HUES6 (cell line): ENCODE results near the gene RAB11FIP5.

Experiments
- H3K27ac ChIP-seq: 2 replicates; pipeline ENCODE4 v1.7.0; 2013; ENCODE audit warnings: low read depth, mild to moderate bottlenecking, low read length, inconsistent platforms
- H3K27me3 ChIP-seq: 2 replicates; pipeline ENCODE4 v1.6.1; 2013; ENCODE audit warnings: low read length; ENCODE audit not compliant: control insufficient read depth, insufficient read depth
- H3K36me3 ChIP-seq: 2 replicates; pipeline ENCODE4 v1.6.1; 2013; ENCODE audit warnings: low read length; ENCODE audit not compliant: control insufficient read depth, insufficient read depth
- H3K4me1 ChIP-seq: 2 replicates; pipeline ENCODE4 v1.6.1; 2013; ENCODE audit warnings: low read length; ENCODE audit not compliant: control insufficient read depth, insufficient read depth
- H3K4me3 ChIP-seq: 2 replicates; pipeline ENCODE4 v1.5.1; 2013; ENCODE audit warnings: low read depth, low read length
- H3K9ac ChIP-seq: one replicate; pipeline ENCODE4 v1.6.1; 2013; ENCODE audit warnings: mild to moderate bottlenecking, low read length
- H3K9me3 ChIP-seq: 2 replicates; pipeline ENCODE4 v1.6.1; 2013; ENCODE audit warnings: low read depth, low read length; ENCODE audit not compliant: control insufficient read depth, insufficient read depth

The RAB11FIP5 gene

DNA sequence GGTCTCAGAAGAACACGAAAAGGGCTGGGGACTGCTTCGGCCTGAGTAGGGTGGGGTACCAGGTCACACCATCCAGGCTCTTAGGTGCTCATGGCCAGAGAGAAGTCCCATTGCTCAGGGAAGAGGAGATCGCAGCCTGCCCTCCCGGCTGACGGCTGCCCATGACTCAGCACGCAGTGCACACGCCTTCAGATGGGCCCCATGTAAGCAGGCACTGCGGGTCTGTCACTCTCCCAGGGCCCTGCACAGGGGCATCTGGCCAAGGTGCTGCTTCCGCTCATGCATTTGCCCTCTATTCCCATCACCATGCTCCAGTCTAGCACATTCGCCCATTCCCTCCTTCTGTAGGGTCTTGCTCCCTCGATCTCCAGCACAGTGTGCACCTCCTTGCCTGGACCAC lies 76.0 kb downstream of the RAB11FIP5 start:
- no peak overlapping the region for H3K9ac ChIP-seq
- H3K36me3 ChIP-seq: peaks cover 7% of the 10 kb centered on the region
- 0 out of 2 replicates have a peak overlapping the region, but pooled peaks have one; percentile 3 for H3K27ac ChIP-seq
- H3K27me3 ChIP-seq: no peaks in the 10 kb centered on the region
- H3K9me3 ChIP-seq: no peaks in the 10 kb centered on the region
- peaks cover 13% of the 10 kb centered on the region for H3K4me1 ChIP-seq
- H3K4me3 ChIP-seq: no peak overlapping the region

DNA sequence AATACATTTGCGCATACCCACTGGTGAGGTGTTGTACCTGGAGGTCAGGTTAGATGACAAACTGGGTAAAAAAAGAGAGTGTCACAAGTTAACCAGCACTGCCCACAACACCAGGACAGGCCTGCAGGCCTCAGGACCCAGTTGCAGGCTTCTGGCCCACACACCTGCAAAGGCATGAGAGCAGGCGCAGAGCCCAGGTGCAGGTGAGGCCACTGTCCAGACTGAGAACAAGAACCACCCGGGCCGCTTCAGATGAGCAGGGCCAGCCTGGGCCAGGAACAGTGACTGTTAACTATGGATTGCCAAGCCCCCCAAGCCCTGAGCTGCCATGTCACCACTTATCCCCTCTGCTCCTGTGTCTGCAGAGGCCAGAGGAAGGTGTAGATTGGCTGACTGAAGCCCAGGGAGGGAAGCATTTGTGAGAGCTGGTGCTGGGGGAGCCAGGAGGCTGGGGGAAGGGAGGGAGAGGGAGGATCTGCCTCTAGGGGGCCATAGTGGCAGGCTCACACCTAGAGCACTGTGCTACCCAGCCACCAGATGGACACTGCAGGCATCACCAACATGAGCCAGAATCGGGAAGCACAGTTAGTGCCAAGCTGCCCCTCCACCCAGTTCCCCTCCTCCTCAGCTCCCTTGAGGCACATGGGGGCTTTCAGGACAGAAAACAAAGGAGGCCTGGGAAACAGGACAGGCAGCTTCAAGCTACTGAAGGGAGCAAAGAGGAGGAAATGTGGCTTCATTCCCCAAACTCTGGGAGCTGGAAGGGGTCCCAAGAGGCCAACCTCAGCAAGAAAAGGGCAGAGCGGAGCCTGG lies 76.6 kb downstream of the RAB11FIP5 start:
- Histone ChIP-seq H3K27ac (0 out of 2 replicates have a peak overlapping the region, but pooled peaks have one; percentile 3), H3K27me3 (no peaks in the 10 kb centered on the region), H3K9me3 (no peaks in the 10 kb centered on the region), H3K4me1 (peaks cover 13% of the 10 kb centered on the region), H3K4me3 (no peak overlapping the region), H3K9ac (no peak overlapping the region), H3K36me3 (peaks cover 7% of the 10 kb centered on the region)

DNA sequence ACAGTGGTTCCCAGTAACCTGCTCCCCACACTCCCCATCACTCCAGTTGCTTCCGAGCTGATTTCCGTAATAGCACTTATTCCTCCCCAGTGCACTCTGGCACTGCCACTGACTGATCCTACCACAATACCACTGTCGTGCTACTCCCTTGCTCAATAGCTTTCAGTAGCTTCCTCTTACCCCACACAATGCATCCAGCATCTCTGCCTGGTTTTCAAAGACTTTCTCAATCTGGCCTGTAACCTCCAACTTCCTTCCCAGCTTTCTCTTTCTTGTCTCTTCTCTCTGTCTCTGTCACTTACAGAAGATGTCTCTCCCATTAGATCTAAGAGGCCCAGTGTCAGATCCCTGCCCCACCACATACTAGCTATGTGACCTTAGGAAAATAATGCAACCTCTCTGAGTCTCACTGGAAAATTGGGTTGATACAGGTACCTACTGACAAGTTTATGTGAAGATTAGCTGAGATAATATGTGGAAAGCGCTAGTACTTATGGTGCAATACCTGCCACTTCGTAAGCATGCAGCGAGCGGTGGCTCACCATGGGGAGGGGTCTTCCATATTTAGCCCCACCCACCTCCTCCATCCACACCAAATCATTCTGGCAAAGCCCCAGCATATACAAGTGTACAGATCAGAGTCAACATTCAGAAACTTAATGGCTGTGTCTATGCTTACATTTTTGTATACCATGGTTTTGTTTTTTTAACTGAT lies 77.9 kb downstream of the RAB11FIP5 start:
- peaks cover 5% of the 10 kb centered on the region for H3K36me3 ChIP-seq
- peaks cover 13% of the 10 kb centered on the region for H3K4me1 ChIP-seq
- H3K9me3 ChIP-seq: no peaks in the 10 kb centered on the region
- H3K4me3 ChIP-seq: no peak overlapping the region
- no peak overlapping the region for H3K9ac ChIP-seq
- no peak overlapping the region for H3K27ac ChIP-seq
- H3K27me3 ChIP-seq: no peaks in the 10 kb centered on the region

DNA sequence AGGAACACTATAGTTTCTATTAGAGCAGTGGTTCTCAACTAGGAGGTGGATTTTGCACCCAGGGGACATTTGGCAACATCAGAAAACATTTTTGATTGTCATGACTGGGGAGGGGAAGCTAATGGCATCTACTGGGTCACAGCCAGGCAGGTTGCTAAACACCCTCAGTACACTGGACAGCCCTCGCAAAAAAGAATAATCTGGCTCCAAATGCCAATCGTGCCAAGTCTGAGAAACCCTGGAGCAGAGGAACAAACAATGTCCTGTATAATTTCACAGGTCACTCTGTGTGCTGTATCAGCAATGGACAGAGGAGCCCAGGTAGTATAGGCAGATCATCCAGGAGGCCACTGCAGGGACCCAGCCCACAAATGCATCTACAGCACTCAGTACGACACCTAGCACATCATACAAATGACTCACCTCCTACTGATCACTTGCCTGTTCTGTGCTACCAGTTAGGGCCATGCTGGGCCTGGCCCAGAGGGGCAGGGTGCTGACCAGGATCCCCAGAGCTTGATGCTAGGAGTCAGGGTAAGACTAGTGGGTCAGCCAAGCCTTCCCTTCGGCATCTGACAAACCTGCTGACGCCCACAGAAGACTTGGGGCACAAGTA lies 78.9 kb downstream of the RAB11FIP5 start:
- Histone ChIP-seq H3K4me1 (peaks cover 13% of the 10 kb centered on the region), H3K27ac (no peak overlapping the region), H3K4me3 (no peak overlapping the region), H3K9ac (no peak overlapping the region), H3K9me3 (no peaks in the 10 kb centered on the region), H3K36me3 (peaks cover 5% of the 10 kb centered on the region), H3K27me3 (no peaks in the 10 kb centered on the region)

DNA sequence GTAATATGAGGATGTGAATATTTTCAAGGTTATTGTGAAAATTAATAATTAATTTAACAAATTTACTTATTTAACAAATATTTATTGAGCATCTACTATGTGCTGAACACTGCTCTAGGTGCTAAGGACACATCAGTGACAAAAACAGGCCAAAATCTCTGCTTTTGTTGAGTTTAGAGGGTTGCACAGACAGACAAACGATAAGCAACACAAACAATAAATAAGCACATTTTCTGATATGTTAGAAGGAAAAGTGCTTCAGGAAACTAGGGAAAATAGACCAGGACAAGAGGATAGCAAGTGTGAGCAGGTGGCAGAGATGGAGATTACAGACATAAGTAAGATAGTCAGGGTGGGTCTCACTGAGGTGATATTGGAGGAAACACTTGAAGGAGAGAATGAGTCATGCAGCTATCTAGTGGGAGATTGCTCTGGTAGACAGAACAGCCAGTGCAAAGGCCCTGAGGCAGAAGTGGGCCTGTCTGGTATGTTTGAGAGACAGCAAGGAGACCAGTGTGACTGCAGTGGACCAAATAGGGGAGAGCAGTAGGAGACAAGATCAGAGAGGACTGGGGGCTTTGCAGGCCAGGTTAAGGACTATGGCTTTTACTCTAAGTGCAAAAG lies 79.5 kb downstream of the RAB11FIP5 start:
- Histone ChIP-seq H3K4me3 (no peak overlapping the region), H3K27me3 (no peaks in the 10 kb centered on the region), H3K27ac (no peak overlapping the region), H3K4me1 (peaks cover 13% of the 10 kb centered on the region), H3K9ac (no peak overlapping the region), H3K9me3 (no peaks in the 10 kb centered on the region), H3K36me3 (peaks cover 5% of the 10 kb centered on the region)

DNA sequence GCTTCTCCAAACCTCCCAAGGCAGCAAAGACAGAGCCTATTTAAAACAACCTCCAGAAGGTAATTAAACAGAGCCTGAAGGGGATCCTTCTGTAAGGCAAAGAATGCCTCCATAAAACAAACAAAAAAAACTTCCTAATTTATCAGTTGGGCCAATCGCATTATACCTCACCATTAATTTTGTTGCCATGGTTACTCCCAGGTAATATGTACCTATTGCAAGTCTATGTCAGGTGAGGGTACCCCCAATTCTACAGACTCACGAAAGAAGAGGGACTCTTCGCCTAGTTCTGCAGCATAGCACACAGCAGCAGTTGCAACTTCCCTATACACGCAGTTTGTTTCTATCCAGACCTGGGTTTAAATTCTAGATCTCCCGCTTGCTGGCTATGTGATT lies 80.0 kb downstream of the RAB11FIP5 start:
- H3K9me3 ChIP-seq: no peaks in the 10 kb centered on the region
- 0 out of 2 replicates have a peak, but pooled peaks cover 4% of the 10 kb centered on the region for H3K36me3 ChIP-seq
- H3K4me1 ChIP-seq: peaks cover 13% of the 10 kb centered on the region
- no peak overlapping the region for H3K27ac ChIP-seq
- no peak overlapping the region for H3K9ac ChIP-seq
- H3K27me3 ChIP-seq: no peaks in the 10 kb centered on the region
- no peak overlapping the region for H3K4me3 ChIP-seq

DNA sequence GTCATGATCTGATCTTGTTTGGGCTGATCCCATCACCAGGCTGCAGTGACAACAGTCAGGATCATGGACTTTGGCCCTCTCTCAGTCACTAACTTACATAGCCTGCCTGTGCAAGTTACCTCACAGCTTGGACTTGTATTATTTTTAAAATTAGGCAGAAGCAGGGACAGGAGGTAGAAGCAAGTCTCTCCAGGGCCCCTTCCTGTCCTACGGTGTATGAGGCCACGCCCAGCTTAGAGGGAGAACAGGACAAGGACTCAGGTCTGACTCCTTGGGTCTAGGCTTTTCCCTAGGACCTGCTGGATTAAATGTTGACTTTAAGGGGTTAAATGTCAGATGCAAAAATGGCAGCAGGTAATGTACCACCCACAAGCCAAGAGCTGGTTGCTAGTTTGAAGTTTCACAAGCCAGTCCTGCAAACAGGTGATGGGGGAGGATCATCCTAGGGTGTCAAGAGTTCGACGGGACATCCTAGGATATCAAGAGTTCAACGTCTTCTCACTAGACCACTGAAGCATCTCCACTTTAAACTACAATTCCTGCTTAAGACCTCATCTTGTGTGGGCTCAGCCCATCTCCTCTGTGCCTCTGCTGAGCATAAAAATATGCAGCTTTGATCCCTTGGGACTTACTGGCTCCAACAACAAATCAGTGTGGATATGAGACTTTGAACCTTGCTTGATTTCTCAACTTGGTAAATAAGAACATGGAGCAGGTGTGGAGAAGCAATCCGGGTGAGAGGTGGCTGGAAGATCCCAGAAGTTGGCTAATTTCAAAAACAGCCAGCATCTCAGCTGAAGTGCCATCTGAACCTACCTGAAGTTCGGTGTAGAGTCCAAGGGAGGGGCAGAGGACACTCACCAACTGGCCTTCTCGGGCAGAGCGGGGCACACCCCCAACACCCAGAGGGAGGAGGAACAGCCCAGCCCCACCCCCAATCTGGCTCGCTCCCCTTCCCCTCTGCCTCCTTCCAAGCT lies 80.7 kb downstream of the RAB11FIP5 start:
- no peak overlapping the region for H3K27ac ChIP-seq
- peaks cover 13% of the 10 kb centered on the region for H3K4me1 ChIP-seq
- H3K36me3 ChIP-seq: 0 out of 2 replicates have a peak, but pooled peaks cover 5% of the 10 kb centered on the region

DNA sequence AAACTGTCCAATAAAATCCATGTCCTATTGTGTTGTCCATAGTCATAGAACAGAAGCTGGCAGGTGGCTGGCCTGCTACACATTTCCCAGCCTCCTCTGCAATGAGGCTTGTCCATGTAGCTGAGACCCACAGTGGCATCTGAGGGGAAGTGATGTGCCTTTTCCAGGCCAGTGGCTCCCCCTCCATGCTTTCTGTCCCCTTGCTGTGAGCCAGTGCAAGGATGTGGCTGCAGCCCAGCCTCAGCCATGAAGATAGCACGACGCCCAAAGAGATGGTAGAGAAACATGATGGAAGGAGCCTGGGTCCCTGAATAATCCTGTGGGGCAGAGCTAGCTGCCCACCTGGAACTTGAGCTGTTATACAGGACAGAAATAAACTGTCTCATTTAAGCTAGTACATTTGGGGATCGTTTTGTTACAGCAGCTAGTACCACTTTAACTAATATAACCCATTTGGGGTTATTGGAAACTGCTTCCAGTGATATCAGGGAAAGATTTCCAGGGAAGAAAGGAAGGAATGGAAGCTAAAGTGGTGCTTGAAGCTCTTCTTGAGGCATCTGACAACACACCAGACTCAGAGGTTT lies 81.6 kb downstream of the RAB11FIP5 start:
- Histone ChIP-seq H3K27ac (no peak overlapping the region), H3K4me1 (peaks cover 6% of the 10 kb centered on the region), H3K27me3 (no peaks in the 10 kb centered on the region), H3K9me3 (no peaks in the 10 kb centered on the region), H3K9ac (no peak overlapping the region), H3K4me3 (no peak overlapping the region), H3K36me3 (0 out of 2 replicates have a peak, but pooled peaks cover 5% of the 10 kb centered on the region)

More for the DNA sequence above, 80.7 kb downstream of the RAB11FIP5 start:
- Histone ChIP-seq H3K9ac (no peak overlapping the region), H3K27me3 (no peaks in the 10 kb centered on the region), H3K4me3 (no peak overlapping the region), H3K9me3 (no peaks in the 10 kb centered on the region)

DNA sequence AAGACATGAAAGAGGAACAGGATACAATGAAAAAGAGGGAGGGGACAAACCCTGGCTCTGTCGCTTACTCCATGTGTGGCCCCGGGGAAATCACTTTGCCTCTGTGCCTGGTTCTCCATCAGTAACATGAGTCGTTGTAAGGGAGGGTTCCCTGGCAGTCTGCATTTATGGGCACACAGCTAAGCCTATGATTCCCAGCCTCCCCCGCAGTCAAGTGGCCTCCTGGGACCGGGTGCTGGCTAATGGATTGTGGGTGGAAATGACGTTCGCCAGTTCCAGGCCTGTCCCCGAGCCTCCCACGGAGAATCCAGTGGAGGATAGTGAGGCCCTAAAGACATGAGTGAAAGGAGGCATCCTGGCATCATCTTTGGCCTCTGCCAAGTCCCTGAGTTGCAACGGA lies 83.9 kb downstream of the RAB11FIP5 start:
- Histone ChIP-seq H3K4me1 (no peaks in the 10 kb centered on the region), H3K9me3 (no peaks in the 10 kb centered on the region), H3K27ac (no peak overlapping the region), H3K4me3 (no peak overlapping the region), H3K36me3 (0 out of 2 replicates have a peak, but pooled peaks cover 5% of the 10 kb centered on the region), H3K9ac (no peak overlapping the region), H3K27me3 (no peaks in the 10 kb centered on the region)

DNA sequence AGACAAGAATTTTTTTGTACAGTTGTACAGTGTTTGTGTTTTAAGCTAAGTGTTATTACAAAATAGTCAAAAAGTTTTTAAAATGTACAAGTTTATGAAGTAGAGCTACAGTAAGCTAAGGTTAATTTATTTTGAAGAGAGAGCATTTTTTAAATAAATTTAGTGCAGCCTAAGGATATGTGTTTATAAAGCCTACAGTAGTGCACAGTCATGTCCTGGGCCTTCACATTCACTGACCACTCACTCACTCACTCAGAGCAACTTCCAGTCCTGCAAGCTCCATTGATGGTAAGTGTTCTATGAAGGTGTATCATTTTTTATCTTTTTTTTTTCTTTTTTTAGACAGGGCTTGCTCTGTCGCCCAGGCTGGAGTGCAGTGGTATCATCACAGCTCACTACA lies 85.4 kb downstream of the RAB11FIP5 start:
- no peaks in the 10 kb centered on the region for H3K4me1 ChIP-seq
- 0 out of 2 replicates have a peak, but pooled peaks cover 5% of the 10 kb centered on the region for H3K36me3 ChIP-seq
- no peaks in the 10 kb centered on the region for H3K9me3 ChIP-seq
- no peak overlapping the region for H3K27ac ChIP-seq
- H3K4me3 ChIP-seq: no peak overlapping the region
- H3K9ac ChIP-seq: no peak overlapping the region
- no peaks in the 10 kb centered on the region for H3K27me3 ChIP-seq
